Lower leg skin (tissue), 3 donors: ENCODE results near the gene DSG1.
"Not testable (repeated sequence)": the region's sequence is repeated elsewhere in the genome, so short reads cannot be mapped to it uniquely, and the experiment has no call there.

ENCODE experiments used
- CTCF ChIP-seq, 3 donors: fragments of 450-650 bp; IDR thresholded peaks; one replicate each; pipeline ENCODE4 v1.5.1; 2016; ENCODE audit warnings: antibody characterized with exemption in 3 of 3, mild to moderate bottlenecking in 3 of 3, moderate library complexity in 2 of 3
- POLR2A ChIP-seq, 2 donors: fragments of 450-650 bp; IDR thresholded peaks; one replicate each; pipeline ENCODE4 v1.6.1; 2016 to 2017; ENCODE audit warnings: antibody characterized with exemption in 2 of 2, mild to moderate bottlenecking in 1 of 2, moderate library complexity in 1 of 2

- not testable (repeated sequence) for TF ChIP-seq CTCF, POLR2A (IDR thresholded peaks at IDR 0.05)
These were observed 35.4 kb downstream of the DSG1 start for GRCh38 chr18:31353336-31353735.
